Dermis blood vessel endothelial cell (primary cell): ENCODE measurements around the gene CLASP2. TPM values are rescaled to one million over a fixed set of nuclear protein-coding genes. Genes with fewer than 3 reads are reported as not detected.
"Not testable (repeated sequence)": the region's sequence is repeated elsewhere in the genome, so short reads cannot be mapped to it uniquely, and the experiment has no call there.

Experiments used
- DNase-seq: peaks from one replicate; pipeline ENCODE4 v3.0.0; 2010
- total RNA-seq: library from RNA; depleted of rRNA; stranded (reverse); fragments of >200 nt; gene quantifications from 2 replicates; pipeline ENCODE4 v1.2.3, GENCODE V29; 2014

The CLASP2 gene
- total RNA-seq, 1 donor from 2014 or later = 63.1 TPM

DNA sequence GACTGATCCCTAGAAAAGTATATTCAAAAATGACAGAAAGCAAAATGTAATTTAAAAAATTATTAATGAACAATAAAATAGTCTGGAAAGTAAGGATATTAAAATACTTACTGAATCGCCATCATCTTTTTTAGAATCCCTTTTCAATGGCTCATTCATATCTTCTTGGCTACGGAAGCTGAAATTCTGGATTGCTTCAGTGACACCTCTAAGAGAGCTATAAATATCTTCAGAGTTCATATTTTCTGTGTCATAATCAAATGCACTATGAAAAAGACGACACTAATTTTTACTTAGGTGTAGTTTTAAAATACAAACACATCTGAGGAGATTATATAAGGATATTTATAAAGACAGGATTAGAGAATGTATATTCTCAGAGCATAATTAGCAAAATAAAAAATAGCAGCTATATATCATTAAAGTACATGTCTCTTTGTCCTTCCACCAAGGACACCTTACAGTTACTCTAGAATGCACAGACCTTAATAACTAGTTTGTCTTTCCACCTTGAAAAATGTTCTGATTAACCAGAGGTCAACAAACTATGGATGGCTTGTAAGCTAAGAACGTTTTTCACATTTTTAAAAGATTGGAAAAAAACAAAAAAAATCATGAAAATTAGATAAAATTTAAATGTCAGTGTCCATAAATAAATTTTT is 179.2 kb downstream of the CLASP2 start:
- DNase-seq = no peak

DNA sequence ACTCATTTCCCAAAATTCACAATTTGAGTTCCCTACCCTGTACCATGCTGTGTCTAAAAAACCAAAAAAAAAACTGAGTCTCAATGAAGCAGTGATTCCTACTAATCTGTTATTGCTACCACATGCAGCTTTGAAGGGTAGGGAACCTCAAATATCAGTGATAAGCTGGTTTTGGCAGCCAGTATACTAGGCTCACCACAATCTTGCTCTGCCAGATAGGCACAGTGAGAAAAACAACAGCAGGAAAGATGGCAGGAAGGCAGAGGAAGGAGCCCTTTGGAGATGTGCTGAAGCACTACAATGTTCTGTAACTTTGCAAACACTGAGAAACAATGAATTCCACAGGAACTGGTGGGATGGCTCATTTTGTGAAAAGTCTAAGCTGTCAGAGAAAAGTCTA is 180.9 kb downstream of the CLASP2 start:
- DNase-seq = peak; percentile 10

DNA sequence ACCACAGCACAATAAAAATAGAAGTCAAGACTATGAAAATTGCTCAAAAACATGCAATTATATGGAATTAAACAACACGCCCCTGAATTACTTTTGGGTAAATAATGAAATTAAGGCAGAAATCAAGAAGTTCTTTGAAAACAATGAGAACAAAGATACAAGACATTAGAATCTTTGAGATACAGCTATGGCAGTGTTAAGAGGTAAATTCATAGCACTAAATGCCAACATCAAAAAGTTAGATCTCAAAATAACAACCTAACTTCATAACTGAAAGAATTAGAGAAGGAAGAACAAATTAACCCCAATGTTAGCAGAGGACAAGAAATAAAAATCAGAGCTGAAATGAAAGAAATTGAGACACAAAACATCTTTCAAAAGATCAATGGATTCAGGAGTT is 191.3 kb downstream of the CLASP2 start:
- DNase-seq = no peak

DNA sequence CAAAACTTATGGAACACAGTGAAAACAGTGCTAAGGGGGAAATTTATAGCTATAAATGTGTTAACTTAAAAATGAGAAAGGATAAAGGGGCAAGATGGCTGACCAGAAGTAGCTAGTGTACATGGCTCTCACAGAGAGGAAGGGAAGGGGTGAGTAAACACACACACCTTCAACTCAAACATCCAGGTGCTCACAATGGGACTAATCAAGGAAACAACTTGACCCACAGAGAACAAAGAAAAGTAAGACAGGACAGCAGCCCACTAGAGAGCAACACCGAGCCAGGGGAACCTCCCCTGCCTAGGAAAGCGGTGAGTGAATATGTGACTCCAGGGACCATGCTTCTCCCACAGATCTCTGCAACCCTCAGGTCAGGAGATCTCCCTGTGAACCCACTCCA is 192.8 kb downstream of the CLASP2 start:
- DNase-seq = no peak

DNA sequence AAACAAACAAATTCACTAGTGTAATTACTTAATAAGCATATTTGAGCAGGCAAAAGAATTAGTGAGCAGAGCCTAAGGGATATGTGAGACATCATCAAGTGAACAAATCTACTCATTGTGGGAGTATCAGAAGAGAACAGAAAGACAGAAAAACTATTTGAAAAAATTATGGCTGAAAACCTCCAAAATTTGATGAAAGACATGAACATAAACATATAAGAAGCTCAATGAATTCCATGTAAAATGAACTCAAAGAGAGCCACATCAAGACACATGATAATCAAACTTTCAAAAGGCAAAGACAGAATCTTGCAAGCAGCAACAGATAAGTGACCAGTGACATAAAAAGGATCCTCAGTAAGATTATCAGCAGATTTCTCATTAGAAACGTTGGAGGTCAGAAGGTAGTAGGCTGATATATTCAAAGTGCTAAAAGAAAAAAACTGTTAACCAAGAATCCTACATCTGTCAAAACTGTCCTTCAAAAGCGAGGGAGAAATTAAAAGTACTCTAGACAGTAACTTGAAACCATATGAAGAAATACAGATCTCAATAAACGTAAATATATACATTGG is 194.9 kb downstream of the CLASP2 start:
- DNase-seq = no peak

DNA sequence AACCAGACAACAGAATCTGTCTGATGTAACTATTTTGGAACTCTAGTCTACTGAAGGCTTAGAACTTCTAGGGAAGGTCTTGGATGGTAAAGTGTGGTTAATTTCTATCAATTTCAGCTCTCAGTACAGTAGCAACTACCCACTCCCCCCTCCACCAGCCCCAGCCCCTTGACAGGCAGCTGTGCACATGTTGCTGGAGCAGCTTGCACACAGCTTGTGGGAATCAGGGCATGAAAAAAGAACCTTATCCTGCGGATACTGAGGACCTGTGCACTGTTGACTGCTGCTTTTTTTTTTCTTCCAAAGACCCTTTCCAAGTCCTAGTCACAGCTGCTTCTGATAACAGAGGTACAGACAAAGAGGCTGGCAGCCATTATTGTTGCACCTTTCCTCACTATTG is 196.3 kb downstream of the CLASP2 start:
- DNase-seq = no peak

DNA sequence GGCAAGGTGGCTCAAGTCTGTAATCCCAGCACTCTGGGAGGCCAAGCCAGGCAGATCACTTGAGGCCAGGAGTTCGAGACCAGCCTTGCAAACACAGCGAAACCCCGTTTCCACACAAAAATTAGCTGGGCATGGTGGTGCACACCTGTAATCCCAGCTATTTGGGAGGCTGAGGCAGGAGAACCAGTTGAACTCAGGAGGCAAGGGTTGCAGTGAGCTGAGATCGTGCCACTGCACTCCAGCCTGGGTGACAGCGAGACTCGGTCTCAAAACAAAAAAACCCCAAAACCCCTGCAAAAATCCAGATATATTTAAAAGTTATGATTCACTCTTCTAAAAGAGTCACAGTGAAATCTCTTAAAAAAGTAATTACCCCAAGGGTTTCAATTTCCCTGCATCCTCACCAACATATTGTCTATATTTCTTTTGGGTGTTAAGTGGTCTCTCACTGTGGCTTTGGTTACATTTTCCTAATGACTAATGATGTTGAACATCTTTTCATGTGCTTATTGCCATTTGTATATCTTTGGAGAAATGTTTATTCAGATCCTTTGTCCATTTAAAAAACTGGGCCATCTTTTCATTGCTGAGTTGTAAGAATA is 204.7 kb downstream of the CLASP2 start:
- no peak for DNase-seq

DNA sequence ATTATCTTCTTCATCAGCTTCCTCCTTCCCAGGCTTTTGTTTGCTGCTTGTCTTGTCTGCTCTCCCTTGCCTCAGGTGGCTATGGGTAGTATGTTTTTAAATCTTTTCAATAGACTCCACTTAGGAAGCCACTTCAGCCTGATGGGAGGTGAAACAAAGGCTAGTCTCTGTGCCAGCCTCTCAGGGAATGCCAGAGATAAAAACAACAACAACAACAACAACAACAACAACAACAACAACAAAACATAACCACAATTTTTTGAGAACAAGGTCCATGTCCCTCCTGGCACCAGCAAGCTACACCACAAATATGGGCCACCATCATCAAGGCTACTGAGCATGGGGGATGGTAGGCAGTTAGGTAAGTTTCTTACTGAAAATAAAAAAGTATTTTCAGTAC is 213.0 kb downstream of the CLASP2 start:
- no peak for DNase-seq

DNA sequence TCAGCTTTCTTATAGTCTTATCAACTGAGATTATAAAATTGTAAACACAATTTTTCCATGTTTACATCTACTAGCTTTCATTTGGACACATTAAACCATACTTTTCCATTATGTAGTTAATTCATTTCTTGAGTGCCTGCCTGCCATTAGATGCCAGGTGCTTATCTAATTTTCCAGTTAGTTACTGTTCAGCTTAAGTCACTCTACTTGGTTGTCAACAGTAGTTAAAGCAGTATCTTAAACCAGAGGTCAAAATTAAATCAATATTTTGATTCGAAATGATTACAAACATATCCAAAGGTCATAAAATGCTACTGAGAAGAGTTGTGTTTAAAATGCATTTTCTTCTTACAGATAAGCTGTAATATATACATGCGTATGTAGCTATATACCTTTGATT is 221.6 kb downstream of the CLASP2 start:
- no peak for DNase-seq

DNA sequence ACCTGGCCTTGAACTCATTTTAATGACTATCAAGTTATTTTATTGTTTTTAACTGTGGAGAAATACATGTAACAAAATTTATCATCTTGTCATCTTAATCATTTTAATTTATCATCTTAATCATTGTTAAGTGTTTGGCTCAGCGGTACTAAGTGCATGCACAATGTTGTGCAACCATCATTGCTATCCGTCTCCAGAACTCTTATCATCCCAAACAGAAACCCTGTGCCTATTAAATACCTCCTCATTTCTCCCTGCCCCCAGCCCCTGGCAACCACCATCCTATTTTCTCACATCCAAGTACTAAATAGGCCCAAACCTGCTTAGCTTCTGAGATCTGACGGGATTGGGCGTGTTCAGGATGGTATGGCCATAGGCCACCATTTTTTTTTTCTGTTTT is 226.3 kb downstream of the CLASP2 start:
- DNase-seq = no peak

DNA sequence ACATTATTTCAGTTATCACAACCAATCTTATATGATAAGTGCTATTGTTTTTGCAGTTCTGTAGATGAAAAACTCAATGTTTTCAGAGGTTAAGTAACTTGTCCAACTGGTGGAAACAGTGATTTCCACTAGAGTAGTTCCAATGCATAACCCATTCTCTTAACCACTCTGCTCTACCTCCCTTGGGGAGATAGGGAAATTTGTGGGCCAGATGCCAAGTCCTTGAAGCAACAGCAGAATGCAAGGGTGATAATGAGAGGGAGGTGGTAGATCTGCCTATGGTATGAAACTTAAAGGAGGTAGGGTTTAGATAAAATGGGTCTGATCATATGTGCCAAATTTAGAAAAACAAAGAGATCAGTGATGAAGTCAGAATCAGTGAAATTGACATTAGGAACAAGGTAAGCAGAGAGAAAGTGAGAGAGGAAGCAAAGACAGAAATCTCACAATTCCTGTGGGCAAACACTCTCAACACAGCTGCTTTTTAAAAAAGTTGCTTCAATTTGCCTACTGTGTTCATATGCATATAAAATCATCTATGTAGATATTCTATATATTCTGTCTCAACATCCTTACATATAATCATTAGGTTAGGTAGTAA is 227.3 kb downstream of the CLASP2 start:
- peak; percentile 7 for DNase-seq

DNA sequence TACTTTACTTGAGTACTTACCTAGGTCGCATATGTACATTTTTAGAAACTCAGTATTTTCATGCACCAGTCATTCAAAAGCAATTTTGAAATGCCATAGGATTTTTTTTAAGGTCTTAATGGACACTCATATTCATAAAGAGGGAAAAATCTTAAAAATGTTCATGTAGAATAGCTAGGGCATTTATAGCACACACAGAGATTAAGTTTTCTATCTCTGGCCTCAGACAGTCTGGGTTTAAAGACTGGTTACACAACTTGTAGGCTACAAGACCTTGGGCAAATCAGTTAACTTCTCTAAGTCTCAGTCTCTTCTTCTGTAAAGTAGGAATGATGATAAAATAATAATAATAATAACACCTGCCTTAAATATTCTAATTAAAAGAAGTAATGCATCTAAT is 229.4 kb downstream of the CLASP2 start:
- no peak for DNase-seq

DNA sequence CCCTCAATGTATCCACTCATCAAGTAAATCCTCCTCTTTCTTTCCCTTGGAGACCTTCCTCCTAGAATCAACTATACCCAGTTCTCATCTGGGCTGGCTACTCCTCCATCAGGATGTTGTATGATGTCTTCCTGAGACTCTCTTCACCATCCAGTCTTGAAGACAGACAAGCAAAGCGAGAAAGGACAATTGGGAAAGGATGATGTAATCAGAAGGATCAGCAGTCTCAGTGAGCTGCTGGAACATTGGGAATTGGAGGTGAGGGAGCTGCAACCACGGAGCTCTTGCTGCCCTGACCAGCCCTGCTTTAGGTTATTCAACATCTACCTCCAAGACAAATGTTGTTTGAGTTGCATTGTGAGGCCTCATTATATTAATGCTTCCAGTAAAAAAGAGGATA is 229.8 kb downstream of the CLASP2 start:
- DNase-seq = no peak

DNA sequence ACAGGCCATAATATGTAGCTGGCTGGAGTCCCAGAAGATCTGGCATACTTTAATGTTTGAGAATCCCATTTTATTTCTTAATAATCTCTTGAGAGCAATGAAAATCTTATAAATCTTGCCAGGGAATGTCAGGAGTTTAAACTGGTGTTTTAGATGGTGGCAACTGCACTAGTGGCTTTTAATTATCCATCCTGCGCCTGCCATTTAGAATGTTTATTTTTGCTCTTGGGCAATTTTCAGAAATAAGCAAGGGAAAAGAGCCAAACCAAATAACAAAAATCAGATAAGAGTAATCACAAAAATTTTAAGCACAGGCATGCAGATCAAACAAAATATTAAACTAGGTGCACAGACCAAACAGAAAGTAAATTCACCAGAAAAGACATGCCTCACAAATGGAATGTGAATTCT is 235.9 kb downstream of the CLASP2 start:
- no peak for DNase-seq

DNA sequence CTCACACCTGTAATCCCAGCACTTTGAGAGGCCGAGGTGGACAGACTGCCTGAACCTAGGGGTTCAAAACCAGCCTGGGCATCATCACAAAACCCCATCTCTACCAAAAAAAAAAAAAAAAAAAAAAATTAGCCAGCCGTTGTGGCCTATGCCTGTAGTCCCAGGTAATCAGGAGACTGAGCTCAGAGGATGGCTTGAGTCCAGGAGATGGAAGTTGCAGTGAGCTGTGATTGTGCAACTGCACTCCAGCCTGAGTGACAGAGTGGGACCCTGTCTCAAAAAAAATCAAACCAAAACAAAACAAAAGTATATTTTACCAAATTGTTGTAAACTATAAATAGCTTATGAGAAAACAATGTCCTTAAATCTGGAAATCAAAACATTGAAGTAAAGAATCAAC is 243.2 kb downstream of the CLASP2 start:
- no peak for DNase-seq

DNA sequence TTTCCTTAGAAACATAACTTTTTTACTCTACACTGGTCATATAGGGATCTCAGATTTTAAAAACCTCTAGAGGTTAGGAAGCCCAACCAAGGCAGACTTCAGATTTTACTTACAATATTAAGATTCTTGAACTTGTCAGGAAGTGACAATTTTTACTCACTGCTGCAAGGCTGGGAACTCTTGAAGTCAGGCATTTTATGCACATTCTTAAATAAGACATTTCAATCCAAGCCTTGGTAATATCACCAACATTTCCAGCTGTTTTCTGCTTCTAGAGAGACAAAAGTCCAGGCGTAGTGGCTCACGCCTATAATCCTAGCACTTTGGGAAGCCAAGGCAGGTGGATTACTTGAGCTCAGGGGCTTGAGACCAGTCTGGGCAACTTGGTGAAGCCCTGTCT is 244.2 kb downstream of the CLASP2 start:
- DNase-seq = no peak

DNA sequence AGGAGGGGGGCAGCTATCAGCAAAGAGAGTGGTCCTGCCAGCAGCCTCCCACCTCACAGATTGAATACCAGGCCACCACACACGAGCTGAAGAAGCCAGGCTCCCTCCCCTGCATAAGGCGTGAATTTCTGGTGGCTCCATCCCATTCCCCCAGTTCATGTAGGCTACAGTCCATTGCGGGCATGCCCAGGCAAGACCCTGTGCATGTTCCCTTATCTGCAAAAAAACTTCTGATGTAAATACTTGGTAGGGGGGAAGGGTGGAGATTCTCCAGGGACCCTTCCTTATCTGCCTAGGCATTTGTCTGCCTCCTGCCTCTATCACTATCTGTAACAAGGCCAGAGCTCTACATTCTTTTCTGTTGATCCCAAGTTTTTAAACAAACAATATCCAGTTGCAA is 250.3 kb downstream of the CLASP2 start:
- DNase-seq = no peak

DNA sequence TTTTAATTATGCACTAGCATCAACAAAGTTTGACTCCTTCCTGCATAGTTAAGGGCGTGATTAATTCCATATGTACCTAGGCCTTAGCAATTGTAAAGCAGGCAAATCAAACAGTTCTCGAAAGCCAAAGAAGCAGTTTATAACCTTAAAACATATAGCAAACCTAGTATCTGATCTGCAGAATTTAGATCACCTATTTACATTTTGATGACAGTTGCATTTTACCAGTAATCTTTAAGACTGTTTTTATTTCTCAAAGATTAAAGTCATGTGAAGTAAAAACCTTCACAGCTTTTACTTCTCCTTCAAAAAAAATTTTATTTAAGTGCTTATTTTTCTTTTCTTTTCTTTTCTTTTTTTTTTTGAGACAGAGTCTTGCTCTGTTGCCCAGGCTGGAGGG is 257.0 kb downstream of the CLASP2 start:
- DNase-seq = no peak

DNA sequence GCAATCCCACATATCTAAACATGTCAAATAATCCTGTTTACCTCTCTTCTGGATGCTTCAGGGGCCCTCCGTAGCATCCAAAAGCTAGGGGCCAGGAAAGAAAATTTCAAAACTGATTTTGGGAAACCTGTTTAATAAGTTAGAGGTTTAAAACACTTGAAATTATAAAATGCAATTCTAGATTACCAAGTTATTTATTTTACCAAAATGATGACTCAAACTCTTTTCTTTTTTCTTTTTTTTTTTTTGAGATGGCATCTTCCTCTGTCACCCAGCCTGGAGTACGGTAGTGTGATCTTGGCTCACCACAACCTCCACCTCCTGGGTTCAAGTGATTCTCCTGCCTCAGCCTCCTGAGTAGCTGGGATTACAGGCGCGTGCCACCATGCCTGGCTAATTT is 258.5 kb downstream of the CLASP2 start:
- not testable (repeated sequence) for DNase-seq

DNA sequence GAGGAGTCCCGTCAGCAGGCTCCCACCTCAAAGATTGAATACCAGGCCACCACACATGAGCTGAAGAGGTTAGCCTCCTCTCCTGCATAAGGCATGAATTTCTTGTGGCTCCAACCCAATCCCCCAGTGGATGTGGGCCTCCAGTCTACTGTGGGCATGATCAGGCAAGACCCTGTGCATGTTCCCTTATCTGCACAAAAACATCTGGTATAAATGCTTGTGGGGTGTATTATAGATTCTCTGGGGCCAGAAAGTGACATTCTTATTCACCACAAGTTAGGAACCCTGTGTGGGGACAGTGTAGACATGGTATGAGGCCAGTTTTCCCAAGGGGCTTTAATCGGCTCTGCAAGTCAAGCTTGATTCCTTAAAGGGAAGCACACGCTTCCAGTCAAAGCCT is 259.6 kb downstream of the CLASP2 start:
- DNase-seq = no peak

DNA sequence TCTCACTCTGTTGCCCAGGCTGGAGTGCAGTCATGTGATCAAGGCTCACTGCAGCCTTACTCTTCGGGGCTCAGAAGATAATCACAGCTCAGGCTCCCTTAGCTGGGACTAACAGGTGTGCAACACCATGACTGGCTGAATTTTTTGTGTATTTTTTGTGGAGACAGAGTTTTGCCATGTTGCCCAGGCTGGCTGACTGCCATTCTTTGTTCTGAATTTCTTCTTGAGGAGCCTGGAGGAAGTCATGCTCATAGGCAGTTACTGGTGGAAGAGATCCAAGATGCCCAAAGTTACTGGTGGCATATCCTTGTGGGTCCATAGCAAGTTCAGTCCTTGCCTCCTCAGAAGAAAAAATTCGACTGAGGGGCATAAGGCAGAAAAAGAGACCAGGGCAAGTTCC is 261.3 kb downstream of the CLASP2 start:
- DNase-seq = peak; percentile 59

DNA sequence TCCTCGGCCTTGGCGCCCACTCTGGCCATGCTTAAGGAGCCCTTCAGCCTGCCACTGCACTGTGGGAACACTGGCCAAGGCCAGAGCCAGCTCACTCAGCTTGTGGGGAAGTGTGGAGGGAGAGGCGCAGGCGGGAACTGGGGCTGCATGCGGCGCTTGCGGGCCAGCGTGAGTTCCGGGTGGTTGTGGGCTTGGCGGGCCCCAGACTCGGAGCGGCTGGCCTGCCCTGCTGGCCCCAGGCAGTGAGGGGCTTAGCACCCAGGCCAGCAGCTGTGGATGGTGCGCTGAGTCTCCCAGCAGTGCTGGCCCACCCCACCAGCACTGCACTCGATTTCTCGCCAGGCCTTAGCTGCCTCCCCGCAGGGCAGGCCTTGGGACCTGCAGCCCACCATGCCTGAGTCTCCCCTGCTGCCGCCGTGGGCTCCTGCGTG is 264.7 kb downstream of the CLASP2 start:
- no peak for DNase-seq

DNA sequence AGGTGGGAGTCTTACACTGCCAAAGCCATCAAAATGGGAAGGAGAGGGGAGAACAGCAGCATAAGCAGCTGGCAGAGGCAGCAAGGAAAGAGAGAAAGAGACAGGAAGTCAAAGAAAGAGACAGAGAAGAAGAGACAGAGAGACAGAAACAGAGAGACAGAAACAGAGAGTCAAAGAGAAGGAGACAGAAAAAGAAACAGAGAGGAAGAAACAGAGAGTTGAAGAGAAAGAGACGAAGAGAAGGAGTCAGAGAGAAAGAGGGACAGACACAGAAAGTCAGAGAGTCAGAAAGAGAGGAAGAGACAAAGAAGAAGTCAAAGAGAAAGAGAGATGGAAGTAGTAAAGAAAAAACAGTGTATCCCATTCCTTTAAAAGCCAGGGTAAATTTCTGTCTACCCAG is 266.1 kb downstream of the CLASP2 start:
- not testable (repeated sequence) for DNase-seq

DNA sequence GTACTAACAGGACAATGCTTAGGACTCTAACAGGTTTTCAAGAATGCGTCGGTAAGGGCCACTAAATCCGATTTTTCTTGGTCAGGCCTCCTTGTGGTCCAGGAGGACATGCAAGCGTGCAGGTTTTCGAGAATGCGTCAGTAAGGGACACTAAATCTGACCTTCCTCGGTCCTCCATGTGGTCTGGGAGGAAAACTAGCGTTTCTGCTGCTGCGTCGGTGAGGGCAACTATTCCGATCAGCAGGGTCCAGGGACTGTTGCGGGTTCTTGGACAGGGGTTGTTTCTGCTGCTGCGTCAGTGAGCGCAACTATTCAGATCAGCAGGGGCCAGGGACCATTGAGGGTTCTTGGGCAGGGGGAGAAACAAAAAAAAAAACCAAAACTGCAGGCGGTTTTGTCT is 270.1 kb downstream of the CLASP2 start:
- no peak for DNase-seq
